HEK293T (cell line): ENCODE measurements around the gene MRPS9.

Source experiments
- BHLHE40 ChIP-seq: fragments of 450-650 bp; IDR thresholded peaks from 2 replicates; pipeline ENCODE4 v1.6.1; 2016; ENCODE audit warnings: mild to moderate bottlenecking, moderate library complexity, borderline replicate concordance
- CTBP1 ChIP-seq: fragments of 450-650 bp; IDR thresholded peaks from 2 replicates; pipeline ENCODE4 v1.6.1; 2016; ENCODE audit warnings: borderline replicate concordance
- ELF4 ChIP-seq: fragments of 450-650 bp; IDR thresholded peaks from 2 replicates; pipeline ENCODE4 v1.6.1; 2017; ENCODE audit warnings: antibody characterized with exemption
- FOXM1 ChIP-seq: fragments of 450-650 bp; IDR thresholded peaks from 2 replicates; pipeline ENCODE4 v1.6.1; 2017; ENCODE audit warnings: mild to moderate bottlenecking, borderline replicate concordance
- HDGF ChIP-seq: fragments of 450-650 bp; IDR thresholded peaks from 2 replicates; pipeline ENCODE4 v1.6.1; 2017; ENCODE audit warnings: antibody characterized with exemption, borderline replicate concordance
- NFRKB ChIP-seq: fragments of 450-650 bp; IDR thresholded peaks from 2 replicates; pipeline ENCODE4 v1.6.1; 2016; ENCODE audit warnings: mild to moderate bottlenecking, moderate library complexity
- PKNOX1 ChIP-seq: fragments of 450-650 bp; IDR thresholded peaks from 2 replicates; pipeline ENCODE4 v1.6.1; 2016
- SP1 ChIP-seq: fragments of 450-650 bp; IDR thresholded peaks from 2 replicates; pipeline ENCODE4 v1.6.1; 2017
- SUZ12 ChIP-seq: fragments of 450-650 bp; IDR thresholded peaks from 2 replicates; pipeline ENCODE4 v1.6.1; 2016; ENCODE audit warnings: mild to moderate bottlenecking
- ZNF384 ChIP-seq: fragments of 450-650 bp; IDR thresholded peaks from 2 replicates; pipeline ENCODE4 v1.6.1; 2016

GRCh38 chr2:105073591-105073990 is 35.7 kb downstream of the MRPS9 start:
- TF ChIP-seq CTBP1: no peak
- no peak for TF ChIP-seq ELF4
- TF ChIP-seq HDGF: no peak
- TF ChIP-seq SUZ12: no peak
- TF ChIP-seq FOXM1: no peak
- no peak for TF ChIP-seq BHLHE40
- no peak for TF ChIP-seq SP1
- no peak for TF ChIP-seq PKNOX1
- TF ChIP-seq ZNF384: no peak
- TF ChIP-seq NFRKB: no peak
